Skeletal muscle satellite cell (primary cell): ENCODE data around the gene FAM32A. TPM values are rescaled to one million over a fixed set of nuclear protein-coding genes. Genes with fewer than 3 reads are reported as not detected.

ENCODE experiments used
- H3K27me3 ChIP-seq: 2 replicates; pipeline ENCODE4 v1.7.0; 2013; ENCODE audit warnings: low read length; ENCODE audit not compliant: control insufficient read depth, insufficient read depth
- H3K36me3 ChIP-seq: 2 replicates; pipeline ENCODE4 v1.7.0; 2013; ENCODE audit warnings: mild to moderate bottlenecking, control low read depth, low read length; ENCODE audit not compliant: insufficient read depth
- H3K4me1 ChIP-seq: 2 replicates; pipeline ENCODE4 v1.7.0; 2013; ENCODE audit warnings: low read length; ENCODE audit not compliant: control insufficient read depth, insufficient read depth
- H3K4me2 ChIP-seq: 2 replicates; pipeline ENCODE4 v1.7.0; 2013; ENCODE audit warnings: mild to moderate bottlenecking, low read length
- H3K4me3 ChIP-seq: 2 replicates; pipeline ENCODE4 v1.7.0; 2013; ENCODE audit warnings: low read length
- H3K9ac ChIP-seq: 2 replicates; pipeline ENCODE4 v1.7.0; 2013; ENCODE audit warnings: mild to moderate bottlenecking, low read depth, low read length, moderate library complexity
- H3K9me3 ChIP-seq: replicated peaks from 2 replicates; pipeline ENCODE4 v1.7.0; 2013; ENCODE audit warnings: mild to moderate bottlenecking, control low read depth, low read length
- total RNA-seq: library from RNA; depleted of rRNA; stranded (reverse); fragments of >200 nt; gene quantifications from 2 replicates; pipeline ENCODE4 v1.2.3, GENCODE V29; 2012; rRNA removed

Gene FAM32A
- total RNA-seq, result 118 and 127 TPM in 2 replicates

GRCh38 chr19:16185123-16185767 lies at the start of gene FAM32A:
Gene FAM32A, plus strand, starts transcription at chr19:16185410. Its CDS starts 33 bp downstream, at chr19:16185443.
- H3K27me3 ChIP-seq, result no peaks in the 10 kb centered on the region
- H3K36me3 ChIP-seq, result peaks cover 28% of the 10 kb centered on the region
- H3K9ac ChIP-seq, result peak within 1 kb of the TSS; percentile 96
- H3K9me3 ChIP-seq, result no peaks in the 10 kb centered on the region
- peak within 1 kb of the TSS; percentile 86 for H3K4me2 ChIP-seq
- H3K4me3 ChIP-seq, result peak within 1 kb of the TSS; percentile 94
- peaks cover 13% of the 10 kb centered on the region for H3K4me1 ChIP-seq

GRCh38 chr19:16135430-16136127 lies 49.6 kb upstream of the FAM32A start:
- no peak overlapping the region for H3K4me2 ChIP-seq
- H3K4me1 ChIP-seq, result no peaks in the 10 kb centered on the region
- H3K36me3 ChIP-seq, result peaks cover 25% of the 10 kb centered on the region
- no peak overlapping the region for H3K4me3 ChIP-seq
- H3K9me3 ChIP-seq, result no peaks in the 10 kb centered on the region
- H3K27me3 ChIP-seq, result no peaks in the 10 kb centered on the region
- H3K9ac ChIP-seq, result no peak overlapping the region

GRCh38 chr19:16136185-16136999 lies 48.8 kb upstream of the FAM32A start:
- Histone ChIP-seq H3K4me3 (no peak overlapping the region), H3K4me2 (no peak overlapping the region), H3K36me3 (peaks cover 25% of the 10 kb centered on the region), H3K4me1 (no peaks in the 10 kb centered on the region), H3K9ac (no peak overlapping the region), H3K9me3 (no peaks in the 10 kb centered on the region), H3K27me3 (no peaks in the 10 kb centered on the region)

GRCh38 chr19:16139752-16140151 lies 45.5 kb upstream of the FAM32A start:
- Histone ChIP-seq H3K4me3 (no peak overlapping the region), H3K36me3 (no peaks in the 10 kb centered on the region), H3K27me3 (no peaks in the 10 kb centered on the region), H3K9ac (no peak overlapping the region), H3K4me1 (no peaks in the 10 kb centered on the region), H3K4me2 (no peak overlapping the region), H3K9me3 (no peaks in the 10 kb centered on the region)

GRCh38 chr19:16141043-16141442 lies 44.2 kb upstream of the FAM32A start:
- Histone ChIP-seq H3K4me3 (no peak overlapping the region), H3K4me1 (no peaks in the 10 kb centered on the region)

GRCh38 chr19:16142032-16142580 lies 43.1 kb upstream of the FAM32A start:
- no peaks in the 10 kb centered on the region for H3K36me3 ChIP-seq
- H3K27me3 ChIP-seq, result no peaks in the 10 kb centered on the region
- no peaks in the 10 kb centered on the region for H3K4me1 ChIP-seq
- H3K4me3 ChIP-seq, result no peak overlapping the region
- H3K4me2 ChIP-seq, result no peak overlapping the region
- H3K9ac ChIP-seq, result no peak overlapping the region
- H3K9me3 ChIP-seq, result no peaks in the 10 kb centered on the region

More at GRCh38 chr19:16141043-16141442, 44.2 kb upstream of the FAM32A start:
- H3K4me2 ChIP-seq, result no peak overlapping the region
- no peaks in the 10 kb centered on the region for H3K9me3 ChIP-seq
- no peaks in the 10 kb centered on the region for H3K27me3 ChIP-seq
- no peaks in the 10 kb centered on the region for H3K36me3 ChIP-seq
- no peak overlapping the region for H3K9ac ChIP-seq

- H3K4me1 ChIP-seq, result peaks cover under 1% of the 10 kb centered on the region
These were observed 41.6 kb upstream of the FAM32A start, which contains the start of gene HSH2D for GRCh38 chr19:16143399-16144215. Gene HSH2D, plus strand, starts transcription at chr19:16143685. Its CDS starts 5,066 bp downstream, at chr19:16148751.

GRCh38 chr19:16144216-16144581 lies 41.0 kb upstream of the FAM32A start:
- H3K36me3 ChIP-seq, result no peaks in the 10 kb centered on the region
- H3K4me1 ChIP-seq, result peaks cover 6% of the 10 kb centered on the region
- H3K9ac ChIP-seq, result no peak overlapping the region
- no peak overlapping the region for H3K4me3 ChIP-seq
- no peaks in the 10 kb centered on the region for H3K9me3 ChIP-seq
- H3K27me3 ChIP-seq, result no peaks in the 10 kb centered on the region
- no peak overlapping the region for H3K4me2 ChIP-seq

More at GRCh38 chr19:16143399-16144215, 41.6 kb upstream of the FAM32A start, which contains the start of gene HSH2D:
- Histone ChIP-seq H3K4me3 (no peak within 1 kb of the TSS), H3K36me3 (no peaks in the 10 kb centered on the region), H3K9ac (no peak within 1 kb of the TSS), H3K27me3 (no peaks in the 10 kb centered on the region), H3K4me2 (no peak within 1 kb of the TSS), H3K9me3 (no peaks in the 10 kb centered on the region)

- Histone ChIP-seq H3K4me3 (no peak overlapping the region), H3K9me3 (no peaks in the 10 kb centered on the region), H3K4me1 (peaks cover 6% of the 10 kb centered on the region), H3K9ac (no peak overlapping the region), H3K27me3 (no peaks in the 10 kb centered on the region), H3K36me3 (no peaks in the 10 kb centered on the region), H3K4me2 (no peak overlapping the region)
These were observed 39.1 kb upstream of the FAM32A start for GRCh38 chr19:16146112-16146511.

- H3K36me3 ChIP-seq, result no peaks in the 10 kb centered on the region
- H3K4me3 ChIP-seq, result no peak overlapping the region
These were observed 36.6 kb upstream of the FAM32A start for GRCh38 chr19:16148443-16149229.

More at GRCh38 chr19:16148443-16149229, 36.6 kb upstream of the FAM32A start:
- peaks cover 6% of the 10 kb centered on the region for H3K4me1 ChIP-seq
- no peaks in the 10 kb centered on the region for H3K27me3 ChIP-seq
- no peaks in the 10 kb centered on the region for H3K9me3 ChIP-seq
- H3K4me2 ChIP-seq, result no peak overlapping the region
- no peak overlapping the region for H3K9ac ChIP-seq
